Peyer's patch (tissue), 4 donors: ENCODE results near the gene NCDN.

Experiments
- CTCF ChIP-seq, 6 experiments: fragments of 450-650 bp in 4 of 6; fragments of 200-600 bp in 2 of 6; sonication (generic) in 1 of 6; IDR thresholded peaks; one replicate each; pipeline ENCODE4 v1.5.1; 2017 to 2019; ENCODE audit warnings: antibody characterized with exemption in 6 of 6, mild to moderate bottlenecking in 3 of 6, moderate library complexity in 1 of 6
- POLR2A ChIP-seq, 2 donors: fragments of 450-650 bp; IDR thresholded peaks; one replicate each; pipeline ENCODE4 v1.5.1; 2017; ENCODE audit warnings: antibody characterized with exemption in 2 of 2, mild to moderate bottlenecking in 2 of 2, moderate library complexity in 2 of 2

GRCh38 chr1:35530168-35530567 lies 27.4 kb upstream of the NCDN start:
- TF ChIP-seq CTCF (IDR thresholded peaks at IDR 0.05), result no peak
- TF ChIP-seq POLR2A (IDR thresholded peaks at IDR 0.05), result no peak
